IPS-NIHi7 (cell line): ENCODE measurements around the gene THYN1.

ENCODE experiments used
- DNase-seq: peaks from one replicate; pipeline ENCODE4 v3.0.0; 2012; ENCODE audit warnings: mixed read lengths; ENCODE audit errors: extremely low spot score

THYN1 gene

DNA sequence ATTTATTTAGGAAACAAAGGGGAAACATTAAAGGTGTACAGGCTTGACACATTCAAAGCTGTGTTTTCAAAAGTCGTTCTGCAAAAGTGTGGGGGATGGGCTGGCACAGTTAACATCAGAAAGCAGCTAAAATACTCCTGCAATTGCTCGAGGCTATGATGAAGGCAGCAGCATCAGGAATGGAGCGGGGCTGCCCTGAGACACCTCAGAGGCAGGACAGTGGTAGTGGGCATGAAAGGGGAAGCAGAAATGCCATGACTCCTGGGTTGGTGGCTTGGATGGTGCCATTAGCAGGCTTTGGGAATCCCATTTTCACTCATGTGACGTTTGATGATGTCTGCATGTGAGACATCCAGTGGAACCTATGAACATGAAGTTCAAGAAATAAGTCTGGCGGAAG, 30.0 kb downstream of the THYN1 start:
- DNase-seq, result no peak

DNA sequence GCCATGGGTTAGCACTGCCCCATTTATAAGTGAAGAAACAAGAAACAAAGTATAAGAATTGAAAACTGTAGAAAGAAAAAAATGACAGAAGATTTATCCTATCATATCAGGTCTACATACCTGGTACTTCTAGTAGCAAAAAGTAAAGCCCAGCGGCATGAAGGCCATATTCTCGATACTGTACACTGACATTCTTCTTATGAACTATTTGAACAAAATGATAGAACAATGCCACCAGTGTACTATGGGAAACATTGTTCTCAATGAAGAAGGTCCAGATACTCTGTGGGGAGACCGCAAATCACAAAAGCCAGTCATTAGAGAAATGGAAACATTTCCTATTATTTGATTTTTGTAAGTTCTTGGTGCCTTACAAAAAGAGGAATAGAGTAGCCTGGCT, 36.3 kb downstream of the THYN1 start:
- no peak for DNase-seq

DNA sequence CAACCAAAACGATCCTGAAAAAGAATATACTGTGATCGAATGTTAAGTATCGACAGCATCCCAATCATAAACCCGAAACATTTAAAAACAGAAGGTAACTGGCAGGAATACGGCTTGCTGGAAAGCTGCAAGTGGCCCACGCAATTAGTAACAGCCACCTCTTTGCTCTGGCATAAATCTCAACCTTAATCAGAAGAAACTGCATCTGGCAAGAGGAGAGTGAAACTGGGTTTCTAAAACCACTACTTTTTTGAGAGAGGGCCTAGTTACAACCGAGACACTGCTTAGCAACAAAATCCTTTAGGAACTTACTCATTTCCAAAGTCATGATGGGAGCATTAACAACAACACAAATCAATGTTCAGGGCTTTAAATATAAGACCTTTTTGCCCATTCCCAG, 37.3 kb downstream of the THYN1 start:
- no peak for DNase-seq

DNA sequence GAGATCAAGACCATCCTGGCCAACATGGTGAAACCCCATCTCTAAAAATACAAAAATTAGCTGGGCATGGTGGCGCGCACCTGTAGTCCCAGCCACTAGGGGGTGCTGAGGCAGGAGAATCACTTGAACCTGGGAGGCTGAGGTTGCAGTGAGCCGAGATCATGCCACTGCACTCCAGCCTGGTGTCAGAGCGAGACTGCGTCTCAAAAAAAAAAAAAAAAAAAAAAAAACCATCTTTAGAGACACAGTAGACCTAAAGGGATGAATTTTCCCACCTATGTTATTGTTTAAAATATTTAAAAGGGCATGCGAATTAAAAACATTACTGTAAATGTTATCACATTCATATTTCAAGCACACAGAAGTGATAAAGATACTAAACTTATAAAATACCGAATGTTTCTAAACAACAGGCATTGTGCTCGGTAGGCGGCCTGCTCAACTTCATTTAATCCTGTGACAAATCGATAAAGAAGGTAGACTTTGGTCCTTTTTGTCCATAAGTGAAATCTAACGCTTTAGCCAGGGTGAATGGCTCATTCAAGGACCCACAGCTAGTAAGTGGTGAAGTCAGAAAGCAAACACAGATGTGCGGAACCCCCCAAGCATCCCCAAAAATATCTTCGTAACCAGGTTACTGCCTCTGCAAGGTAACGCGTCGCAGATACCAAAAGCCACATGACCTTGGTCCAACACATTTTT, 45.5 kb downstream of the THYN1 start:
- no peak for DNase-seq

DNA sequence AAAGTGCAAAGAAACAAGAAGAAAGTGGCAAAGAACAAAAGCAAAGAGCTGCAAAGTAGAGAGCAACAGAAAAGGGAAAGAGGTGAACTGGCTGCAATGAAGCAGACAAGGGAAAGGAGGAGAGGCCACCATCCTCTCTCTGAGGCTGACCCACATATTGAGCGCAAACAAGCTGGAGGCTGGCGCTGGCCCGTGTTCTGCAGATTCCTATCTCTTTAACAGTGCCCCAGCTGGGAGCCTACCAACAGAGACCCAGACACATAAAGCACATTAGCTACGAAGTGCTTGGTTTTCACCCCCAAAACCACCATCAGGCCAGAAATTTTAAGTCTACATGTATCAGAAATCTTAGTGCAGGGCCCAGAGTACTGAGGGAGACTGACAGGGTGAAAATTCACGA, 47.0 kb downstream of the THYN1 start:
- DNase-seq, result no peak

DNA sequence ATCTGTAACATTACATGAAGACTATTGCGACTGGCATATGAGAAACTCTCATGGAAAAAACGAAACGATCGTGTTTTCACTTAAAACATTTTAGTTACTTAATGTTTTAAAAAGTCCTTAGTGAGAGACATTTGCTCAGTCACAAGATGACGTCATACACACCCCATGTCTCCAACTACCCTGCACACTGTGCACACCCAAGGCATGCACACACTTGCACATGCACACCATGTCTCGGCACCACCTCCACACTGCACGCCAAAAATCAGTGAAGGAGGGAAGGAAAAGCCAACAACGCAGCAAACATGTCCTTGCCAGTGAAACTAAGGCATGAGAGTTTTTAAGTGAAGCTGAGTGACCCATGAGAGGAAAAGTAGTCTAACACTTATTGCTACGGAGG, 47.4 kb downstream of the THYN1 start:
- DNase-seq, result no peak

DNA sequence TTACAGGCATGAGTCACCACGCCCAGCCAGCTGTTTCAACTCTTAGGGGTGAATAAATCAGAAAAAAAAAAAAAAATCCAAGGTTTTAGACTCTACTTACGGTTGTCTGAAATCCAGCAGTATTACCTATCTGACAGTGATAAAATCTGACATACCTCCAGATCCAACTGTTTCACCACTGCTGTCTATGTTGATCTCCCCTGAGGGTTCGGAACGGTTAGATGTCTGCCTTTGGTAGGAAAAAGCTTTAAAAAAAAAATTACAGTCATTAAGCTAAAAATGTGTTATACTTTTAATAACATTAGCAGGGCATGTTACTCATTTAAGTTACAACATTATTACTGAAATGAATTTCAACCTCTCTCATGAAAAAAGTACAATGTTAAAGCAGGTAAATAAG, 50.5 kb downstream of the THYN1 start:
- no peak for DNase-seq

DNA sequence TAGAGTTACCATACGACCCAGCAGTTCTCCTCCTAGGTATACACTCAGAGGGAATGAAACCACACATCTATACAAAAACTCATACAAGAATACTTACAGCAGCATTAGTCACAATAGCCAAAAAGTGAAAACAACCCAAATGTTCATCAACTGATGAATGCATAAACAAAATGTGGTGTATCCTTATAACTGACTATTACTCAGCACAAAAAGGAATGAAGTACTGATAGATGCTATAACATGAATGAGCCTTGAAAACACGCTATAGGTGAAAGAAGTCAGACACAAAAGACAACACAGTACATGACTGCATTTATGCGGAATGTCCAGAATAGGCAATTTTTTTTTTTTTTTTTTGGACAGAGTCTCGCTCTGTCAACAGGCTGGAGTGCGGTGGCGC, 52.5 kb downstream of the THYN1 start:
- no peak for DNase-seq

DNA sequence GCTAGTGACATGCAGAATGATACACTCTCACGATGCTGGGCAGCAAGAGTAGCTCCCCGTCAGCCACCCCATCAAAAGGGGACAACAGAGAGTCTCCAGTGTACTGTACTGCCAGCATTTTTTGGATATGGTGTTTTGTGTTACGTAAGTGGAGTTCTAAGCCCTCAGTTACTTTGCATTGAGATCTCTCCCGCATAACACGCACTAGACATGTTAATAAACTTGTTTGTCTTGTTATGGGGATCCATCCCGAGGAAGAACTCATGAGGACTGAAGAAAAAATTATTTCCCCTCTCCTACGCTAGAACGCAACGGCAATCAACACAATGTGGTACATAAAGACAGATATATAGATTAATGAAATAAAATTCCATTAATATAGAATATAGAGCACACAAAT, 53.6 kb downstream of the THYN1 start:
- no peak for DNase-seq
